LNCaP clone FGC (cell line): ENCODE measurements around the gene SYNDIG1L.

Experiments used
- DNase-seq: peaks from one replicate; pipeline ENCODE4 v3.0.0-alpha.2; 2011; ENCODE audit warnings: low read depth
- H3K4me3 ChIP-seq: 2 replicates; pipeline ENCODE4 v1.5.1; 2011; ENCODE audit warnings: mild to moderate bottlenecking, low read depth, low read length, control low read depth
- TF ChIP-seq, protein P1 (sequence below): IDR thresholded peaks from 2 replicates; pipeline ENCODE4 v1.5.1; 2012; ENCODE audit warnings: mild to moderate bottlenecking; ENCODE audit not compliant: control insufficient read depth, insufficient read depth; ENCODE audit errors: extremely low read depth

The SYNDIG1L gene

DNA sequence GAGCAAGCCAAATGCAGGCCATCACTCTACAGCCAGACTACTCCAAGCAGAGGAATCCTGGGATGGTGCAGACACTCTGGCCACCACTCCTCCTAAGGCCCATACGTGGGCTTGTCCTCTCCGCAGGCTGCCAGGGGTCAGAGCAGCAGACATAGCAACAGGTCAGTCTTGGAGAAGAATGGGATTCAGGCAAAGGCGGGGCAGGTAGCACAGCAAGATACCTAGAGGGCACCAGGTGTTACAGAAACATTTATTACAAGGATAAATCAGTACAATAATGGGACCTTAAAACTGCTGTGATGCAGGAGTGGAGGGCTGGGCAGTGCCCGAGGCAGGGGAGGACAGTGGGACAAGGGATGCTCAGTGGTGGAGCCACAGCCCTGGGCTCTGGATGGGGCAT lies 20.3 kb downstream of the SYNDIG1L start:
- TF ChIP-seq, protein P1, sequence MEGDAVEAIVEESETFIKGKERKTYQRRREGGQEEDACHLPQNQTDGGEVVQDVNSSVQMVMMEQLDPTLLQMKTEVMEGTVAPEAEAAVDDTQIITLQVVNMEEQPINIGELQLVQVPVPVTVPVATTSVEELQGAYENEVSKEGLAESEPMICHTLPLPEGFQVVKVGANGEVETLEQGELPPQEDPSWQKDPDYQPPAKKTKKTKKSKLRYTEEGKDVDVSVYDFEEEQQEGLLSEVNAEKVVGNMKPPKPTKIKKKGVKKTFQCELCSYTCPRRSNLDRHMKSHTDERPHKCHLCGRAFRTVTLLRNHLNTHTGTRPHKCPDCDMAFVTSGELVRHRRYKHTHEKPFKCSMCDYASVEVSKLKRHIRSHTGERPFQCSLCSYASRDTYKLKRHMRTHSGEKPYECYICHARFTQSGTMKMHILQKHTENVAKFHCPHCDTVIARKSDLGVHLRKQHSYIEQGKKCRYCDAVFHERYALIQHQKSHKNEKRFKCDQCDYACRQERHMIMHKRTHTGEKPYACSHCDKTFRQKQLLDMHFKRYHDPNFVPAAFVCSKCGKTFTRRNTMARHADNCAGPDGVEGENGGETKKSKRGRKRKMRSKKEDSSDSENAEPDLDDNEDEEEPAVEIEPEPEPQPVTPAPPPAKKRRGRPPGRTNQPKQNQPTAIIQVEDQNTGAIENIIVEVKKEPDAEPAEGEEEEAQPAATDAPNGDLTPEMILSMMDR = no peak
- H3K4me3 ChIP-seq = no peak overlapping the region
- DNase-seq = no peak

DNA sequence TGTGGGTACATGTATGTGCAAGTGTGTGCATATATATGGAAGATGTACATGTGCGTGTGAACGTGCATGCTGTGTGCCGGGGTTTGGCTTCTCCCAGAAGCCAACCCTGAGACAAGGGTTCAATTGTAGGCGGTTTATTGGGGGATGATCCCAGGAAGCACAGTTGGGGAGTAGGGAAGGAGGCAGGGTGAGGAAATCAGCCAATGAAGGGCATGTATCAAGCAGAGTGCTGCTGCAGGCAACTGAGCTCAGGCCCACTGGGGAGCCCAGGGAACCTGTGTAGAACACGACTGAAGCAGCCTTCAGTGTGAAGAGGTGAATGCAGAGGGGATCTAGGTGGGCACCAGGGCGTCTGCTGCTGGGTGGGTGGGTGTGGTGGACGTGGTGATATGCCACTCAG lies 21.6 kb downstream of the SYNDIG1L start:
- no peak overlapping the region for H3K4me3 ChIP-seq
- TF ChIP-seq, protein P1 = no peak
- DNase-seq = no peak

DNA sequence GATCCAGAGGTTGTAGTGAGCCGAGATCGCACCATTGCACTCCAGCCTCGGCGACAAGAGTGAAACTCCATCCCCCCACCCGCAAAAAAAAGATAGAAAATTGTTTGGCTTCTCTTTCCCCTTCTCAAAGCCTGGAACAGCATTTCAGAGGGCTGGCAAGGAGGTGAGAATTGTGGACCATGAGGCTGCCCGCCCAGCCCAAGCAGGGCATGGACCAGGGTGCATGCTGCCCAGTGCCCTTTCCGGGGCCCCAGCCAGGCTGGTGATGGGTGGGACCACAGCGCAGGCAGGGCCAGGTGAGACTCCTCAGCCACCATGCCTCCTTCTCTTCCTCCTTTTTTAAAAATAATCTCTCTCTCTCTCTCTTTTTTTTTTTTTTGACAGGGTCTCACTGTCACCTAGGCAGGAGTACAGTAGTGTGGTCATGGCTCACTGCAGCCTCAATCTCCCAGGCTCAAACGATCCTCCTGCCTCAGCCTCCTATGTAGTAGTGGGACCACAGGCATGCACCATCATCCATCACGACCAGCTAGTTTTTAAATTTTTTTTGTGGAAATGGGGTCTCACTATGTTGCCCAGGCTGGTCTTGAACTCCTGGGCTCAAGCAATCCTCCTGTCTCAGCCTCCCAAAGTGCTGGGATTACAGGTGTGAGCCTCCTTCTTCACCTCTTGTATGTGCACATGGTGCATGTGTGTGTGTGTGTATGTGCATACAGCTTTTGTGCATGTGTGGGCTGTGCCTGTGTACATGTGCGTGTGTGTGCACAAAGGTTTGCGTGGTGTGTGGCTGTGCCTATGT lies 22.2 kb downstream of the SYNDIG1L start:
- no peak for DNase-seq
- no peak overlapping the region for H3K4me3 ChIP-seq
- TF ChIP-seq, protein P1 = no peak

DNA sequence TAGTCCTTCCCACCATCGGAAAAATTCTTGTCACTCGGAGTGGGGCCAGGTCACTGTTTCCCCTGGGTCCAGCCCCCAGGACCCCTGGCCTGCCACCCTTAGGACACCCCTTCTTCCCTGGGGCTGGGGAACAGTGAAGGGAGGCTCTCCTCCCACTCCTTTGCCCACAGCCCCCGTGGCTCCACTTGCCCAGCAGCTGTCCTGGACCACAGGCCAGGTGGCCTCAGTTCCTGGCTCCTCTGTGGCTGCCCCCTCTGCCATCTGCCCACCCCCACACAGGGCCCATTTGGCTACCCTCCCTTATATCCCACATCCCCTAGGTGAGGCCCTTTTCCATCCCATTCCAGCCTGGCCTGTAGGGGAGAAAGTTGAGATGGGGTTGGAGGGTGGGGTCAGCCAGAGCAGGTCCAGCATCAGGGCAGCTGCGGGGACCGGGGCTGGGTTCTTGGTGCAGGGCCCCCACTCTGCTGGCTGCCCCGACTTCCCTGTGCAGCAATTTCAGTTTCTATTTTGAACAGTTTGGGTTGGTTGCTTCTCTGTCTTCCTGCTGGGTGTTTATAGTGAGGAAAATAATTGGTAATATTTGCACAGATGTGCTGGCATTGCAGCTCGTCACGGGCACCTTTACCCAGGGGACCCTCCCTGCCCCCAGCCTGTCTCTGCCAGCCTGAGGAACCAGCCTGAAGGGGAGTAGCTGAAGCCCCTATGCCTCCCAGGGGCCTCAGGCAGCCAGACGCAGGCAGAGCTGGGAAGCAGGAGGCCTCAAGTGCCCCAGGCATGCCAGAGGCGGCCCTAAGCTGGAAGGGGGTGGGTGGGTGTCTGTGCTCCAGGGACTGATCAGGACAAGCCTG lies 23.4 kb downstream of the SYNDIG1L start:
- DNase-seq = no peak
- no peak overlapping the region for H3K4me3 ChIP-seq
- TF ChIP-seq, protein P1 = no peak

DNA sequence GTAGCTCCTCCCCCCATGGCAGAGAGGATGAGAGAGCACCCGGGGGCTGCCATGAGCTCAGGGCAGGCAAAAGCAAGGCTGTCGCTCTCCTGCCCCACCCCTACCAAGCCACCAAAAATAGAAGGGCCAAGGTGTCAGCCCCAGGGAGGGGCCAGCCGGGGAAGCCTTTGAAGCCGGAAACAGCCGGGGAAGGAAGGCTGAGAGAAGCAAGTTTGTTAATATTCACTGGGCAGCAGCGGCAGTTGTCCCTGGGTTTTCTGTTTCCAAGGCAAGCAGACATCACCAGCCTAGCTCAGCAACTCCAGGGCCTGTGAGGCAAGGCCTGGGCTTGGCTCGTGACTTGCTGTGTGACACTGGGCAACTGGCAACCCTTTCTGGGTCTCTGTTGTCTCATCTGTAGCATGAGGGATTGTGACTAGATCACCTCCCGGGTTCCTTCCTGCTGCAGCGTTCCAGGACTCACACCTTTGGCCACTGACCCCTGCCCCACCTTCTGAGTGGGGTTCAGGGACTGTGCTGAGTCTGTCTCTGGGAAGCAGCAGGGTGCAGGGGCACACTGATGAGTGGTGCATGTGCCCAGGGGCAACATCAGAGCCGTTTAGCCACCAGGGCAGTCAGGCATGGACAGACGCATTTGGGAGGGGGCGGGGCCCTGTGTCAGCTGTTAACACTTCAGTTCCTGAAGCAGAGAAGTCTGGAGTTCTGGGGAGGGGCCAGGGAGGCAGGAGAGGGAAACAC lies 24.3 kb downstream of the SYNDIG1L start:
- H3K4me3 ChIP-seq = no peak overlapping the region
- no peak for DNase-seq
- TF ChIP-seq, protein P1 = no peak

DNA sequence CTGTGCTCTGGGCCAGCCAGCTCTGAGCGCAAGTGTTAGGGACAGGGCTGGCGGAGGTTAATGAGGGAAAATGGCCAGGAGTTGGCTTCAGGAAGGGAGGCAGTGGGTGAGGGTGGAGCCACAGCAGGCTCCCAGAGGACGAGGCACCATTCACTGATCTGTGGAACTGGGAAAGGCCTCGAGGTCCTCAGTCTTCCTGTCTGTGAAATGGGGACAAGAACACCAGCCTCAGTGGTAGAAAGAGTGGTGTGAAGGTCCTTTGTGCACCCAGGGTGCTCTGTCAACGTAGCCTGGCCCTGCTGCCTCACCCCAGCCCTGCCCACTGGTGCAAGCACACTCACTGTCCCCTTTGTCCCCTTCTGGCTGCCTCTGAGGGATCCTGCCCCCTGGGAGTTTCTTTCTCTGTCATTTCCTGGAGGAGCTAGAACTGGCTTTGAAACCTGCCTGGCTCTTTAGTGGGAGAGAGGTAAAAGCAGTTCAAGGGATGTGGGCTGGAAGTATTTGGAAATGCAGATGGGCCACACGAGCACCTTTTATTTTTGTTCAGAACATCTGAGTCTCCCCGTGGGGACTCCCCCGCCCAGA lies 25.0 kb downstream of the SYNDIG1L start:
- H3K4me3 ChIP-seq = no peak overlapping the region
- no peak for DNase-seq
- TF ChIP-seq, protein P1 = no peak
